Stimulated activated CD8-positive, alpha-beta memory T cell treated with anti-CD3 and anti-CD28 coated beads, Interleukin-15, amount 100 ng/mL, for 1 hour (primary cell): ENCODE data around the gene AFAP1.

Source experiments
- DNase-seq: peaks from one replicate; pipeline ENCODE4 v3.0.0-alpha.2; 2020; ENCODE audit warnings: low read depth

The AFAP1 gene

DNA sequence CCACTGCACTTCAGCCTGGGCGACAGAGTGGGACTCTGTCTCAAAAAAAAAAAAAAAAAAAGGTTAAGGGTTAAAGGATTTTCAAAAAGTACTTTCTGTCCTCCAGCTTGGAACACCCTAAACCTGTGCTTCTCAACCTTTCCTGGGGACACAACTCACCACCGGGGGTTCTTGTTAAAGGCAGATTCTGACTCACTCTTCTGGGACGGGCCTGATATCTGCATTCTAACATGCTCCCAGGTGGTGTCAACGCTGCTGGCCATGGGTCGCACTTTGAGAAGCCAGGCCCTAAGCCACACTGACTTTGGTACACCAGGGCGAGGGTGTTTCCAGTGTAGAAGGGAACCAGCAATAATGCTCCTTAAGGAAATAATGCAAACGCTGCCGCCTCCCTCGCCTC lies 46.1 kb downstream of the AFAP1 start:
- no peak for DNase-seq

DNA sequence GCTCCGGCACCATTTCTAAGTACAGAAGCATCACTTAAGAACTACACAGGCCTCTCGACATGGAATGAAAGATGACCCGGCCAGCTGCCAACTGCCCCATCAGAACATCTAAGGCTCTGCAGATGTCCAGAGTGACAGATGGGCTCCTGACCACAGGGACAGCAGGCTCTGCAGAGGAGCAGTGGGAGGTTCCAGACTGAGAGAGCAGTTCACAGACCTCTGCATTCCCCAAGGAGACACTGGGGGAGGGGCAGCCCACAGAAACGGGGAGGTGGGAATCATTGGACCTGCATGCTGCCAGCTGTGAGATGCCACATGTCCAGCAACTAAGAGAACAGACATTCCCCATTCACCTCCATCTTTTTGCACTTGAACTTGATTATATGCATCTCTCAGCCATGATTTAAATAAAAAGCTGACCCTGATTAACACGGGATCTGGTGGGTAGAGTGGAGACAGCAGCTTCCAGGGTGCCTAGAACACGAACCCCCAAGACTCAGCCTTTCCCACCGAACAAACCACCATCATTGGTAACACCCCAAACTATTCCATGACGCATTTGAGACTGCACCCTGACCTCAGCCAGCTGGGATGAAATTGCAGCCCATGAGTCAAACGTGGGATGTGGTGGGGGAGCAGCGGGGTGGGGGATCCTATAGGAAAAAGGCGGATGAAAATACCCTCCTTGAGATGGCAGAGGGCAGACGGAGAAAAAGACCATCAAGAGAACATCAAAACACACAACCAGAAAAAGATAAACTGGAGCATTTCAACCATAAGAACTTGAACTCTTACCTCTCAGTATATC lies 47.2 kb downstream of the AFAP1 start:
- DNase-seq: no peak

DNA sequence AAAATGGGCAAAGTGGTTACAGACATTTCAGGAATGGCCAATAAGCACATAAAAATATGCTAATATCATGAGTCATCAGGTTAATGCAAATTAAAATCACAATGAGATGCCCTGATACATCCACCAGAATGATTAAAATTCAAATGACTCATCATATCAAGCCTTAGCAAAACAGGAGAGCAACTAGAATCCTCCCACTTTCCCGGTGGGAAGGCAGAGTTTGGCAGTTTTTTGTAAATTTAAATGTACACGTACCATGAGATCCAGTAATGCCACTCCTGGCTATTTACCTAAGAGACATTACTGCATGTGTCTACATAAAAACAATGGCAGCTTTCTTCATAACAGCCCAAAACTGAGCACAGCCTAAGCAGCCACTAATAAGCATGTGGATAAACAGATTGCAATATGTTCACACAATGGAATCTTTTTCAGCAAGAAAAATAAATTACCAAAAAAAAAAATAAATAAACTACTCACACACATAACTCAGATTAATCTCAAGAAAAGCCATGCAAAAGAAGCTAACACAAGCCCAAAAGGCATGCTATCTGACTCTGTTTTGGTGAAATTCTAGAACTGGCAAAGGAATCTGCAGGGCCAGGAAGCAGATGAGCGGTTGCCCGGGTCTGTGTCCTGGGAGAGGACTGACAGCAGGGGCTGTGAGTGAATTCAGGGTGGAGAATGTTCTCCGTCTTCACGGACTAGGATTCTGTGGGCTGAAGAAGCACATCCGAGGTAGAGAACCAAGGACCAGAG lies 48.8 kb downstream of the AFAP1 start:
- no peak for DNase-seq

- DNase-seq: no peak
Observed at GRCh38 chr4:7887436-7887835, 52.2 kb downstream of the AFAP1 start.

DNA sequence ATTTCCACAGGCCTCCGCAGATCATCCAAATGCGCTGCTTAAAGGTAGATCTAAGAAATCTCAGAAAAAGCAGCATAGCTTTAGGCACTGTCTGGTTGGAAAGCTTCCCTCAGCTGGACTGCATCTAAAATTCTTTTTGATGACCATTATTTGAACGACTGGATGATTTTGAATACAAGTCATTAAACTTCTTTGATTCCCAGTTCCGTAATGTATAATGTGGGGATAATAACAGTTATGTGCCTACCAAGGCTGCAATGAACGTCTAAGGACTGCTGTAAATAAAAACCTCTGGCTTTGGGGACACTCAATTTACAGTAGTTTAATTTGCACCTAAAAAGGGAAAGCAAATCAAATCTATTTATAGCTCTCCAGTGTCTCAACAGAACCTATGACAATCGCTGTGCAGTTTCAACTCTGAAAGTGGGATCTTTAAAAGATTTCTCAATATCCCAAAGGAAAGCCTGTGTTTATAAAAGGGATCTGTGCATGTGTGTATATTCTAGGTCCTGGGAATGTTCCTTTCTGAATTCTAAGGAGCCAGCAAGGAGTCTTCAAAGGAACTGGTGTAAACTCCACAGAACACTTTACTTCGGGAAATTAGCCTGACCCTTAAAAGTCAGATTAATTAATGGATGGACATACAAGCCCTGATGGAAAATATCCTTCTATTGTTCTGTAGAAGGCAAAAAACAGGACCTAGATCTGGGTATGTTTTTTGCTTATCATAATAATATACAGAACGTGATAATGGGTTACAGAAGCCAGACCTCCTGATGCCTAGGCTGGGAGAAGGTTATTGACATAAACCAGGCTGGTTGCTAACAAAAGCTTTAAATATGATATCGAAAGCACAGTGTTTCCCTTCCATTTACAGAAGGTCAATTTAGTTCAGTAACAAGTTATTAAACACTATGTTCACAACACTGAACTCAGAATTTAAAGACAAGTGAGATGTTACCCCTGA lies 53.4 kb downstream of the AFAP1 start:
- DNase-seq: no peak

- no peak for DNase-seq
Observed at GRCh38 chr4:7885216-7886006, 54.2 kb downstream of the AFAP1 start.

DNA sequence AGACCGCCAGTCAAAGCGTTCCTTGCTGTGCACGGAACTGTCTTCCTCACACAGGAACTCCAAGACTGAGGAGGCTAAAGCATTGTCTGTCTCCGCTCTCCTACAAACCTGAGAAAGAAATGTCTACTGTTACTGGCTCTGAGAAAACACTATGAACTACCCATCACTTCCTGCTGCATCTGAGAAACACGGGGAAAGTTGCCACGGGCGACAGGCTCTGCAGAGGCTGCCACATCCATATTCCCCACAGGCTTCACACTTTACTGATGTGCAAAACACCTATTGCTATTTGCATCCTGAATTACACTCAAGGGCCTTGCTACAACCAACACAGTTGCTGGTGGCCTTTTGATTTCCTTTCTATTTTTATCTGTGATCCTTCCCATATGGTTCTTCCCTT lies 59.0 kb downstream of the AFAP1 start:
- no peak for DNase-seq

DNA sequence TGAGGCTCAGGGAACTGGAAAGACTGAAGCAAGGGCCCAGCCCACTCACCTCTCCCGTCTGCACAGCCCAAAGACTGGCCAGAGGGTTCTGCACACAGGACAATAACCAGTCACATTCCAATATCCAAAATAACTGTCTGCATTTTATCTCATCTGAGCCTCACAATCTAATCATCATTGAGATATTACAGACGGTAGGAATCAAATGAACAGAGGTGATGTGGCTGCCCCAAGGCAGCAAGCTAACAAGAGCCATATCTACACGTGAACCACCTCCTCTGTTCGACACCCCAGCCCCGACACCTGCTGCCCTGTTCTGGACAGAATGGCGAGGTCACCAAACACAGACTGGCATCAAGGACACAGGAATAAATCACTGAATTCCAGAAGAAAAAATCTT lies 60.5 kb downstream of the AFAP1 start:
- no peak for DNase-seq

DNA sequence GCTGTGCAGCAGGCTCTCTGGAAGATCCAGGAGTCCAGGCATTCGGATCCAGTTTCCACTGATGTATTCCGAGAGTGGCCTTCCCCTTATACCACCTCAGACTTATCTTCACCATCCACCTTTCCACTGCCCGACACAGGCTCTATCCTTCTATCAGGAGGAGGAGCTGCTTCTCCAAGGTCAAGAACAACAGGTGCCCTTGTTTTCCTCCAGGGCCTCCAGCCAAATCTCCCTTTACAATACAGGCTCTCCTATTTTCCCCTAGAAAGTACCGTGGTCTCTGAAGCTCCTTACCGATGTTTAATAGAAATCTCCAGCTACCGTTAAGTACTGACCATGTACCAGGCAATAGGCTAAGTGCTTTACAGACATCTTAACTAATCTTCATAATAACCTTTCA lies 61.3 kb downstream of the AFAP1 start:
- DNase-seq: no peak

DNA sequence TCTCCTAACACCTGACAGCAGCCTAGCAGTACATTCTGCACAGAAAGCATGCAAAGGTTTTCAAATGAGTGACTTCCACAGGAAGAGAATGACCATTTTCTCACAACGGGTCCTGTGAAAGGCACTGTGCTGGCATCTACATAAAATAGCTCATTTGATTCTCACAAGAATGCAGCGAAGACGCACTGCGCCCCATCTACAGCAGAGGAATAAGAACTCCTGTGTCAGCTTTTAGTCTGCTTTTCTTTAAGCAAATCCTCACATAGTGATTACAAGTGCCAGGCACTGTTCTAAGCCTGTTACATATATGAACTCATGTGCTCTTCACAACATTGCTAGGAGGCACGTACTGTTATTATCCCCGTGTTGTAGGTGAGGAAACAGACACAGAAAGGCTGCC lies 62.5 kb downstream of the AFAP1 start:
- DNase-seq: no peak

GRCh38 chr4:7876201-7876875 lies 63.3 kb downstream of the AFAP1 start:
- DNase-seq: peak; percentile 25

DNA sequence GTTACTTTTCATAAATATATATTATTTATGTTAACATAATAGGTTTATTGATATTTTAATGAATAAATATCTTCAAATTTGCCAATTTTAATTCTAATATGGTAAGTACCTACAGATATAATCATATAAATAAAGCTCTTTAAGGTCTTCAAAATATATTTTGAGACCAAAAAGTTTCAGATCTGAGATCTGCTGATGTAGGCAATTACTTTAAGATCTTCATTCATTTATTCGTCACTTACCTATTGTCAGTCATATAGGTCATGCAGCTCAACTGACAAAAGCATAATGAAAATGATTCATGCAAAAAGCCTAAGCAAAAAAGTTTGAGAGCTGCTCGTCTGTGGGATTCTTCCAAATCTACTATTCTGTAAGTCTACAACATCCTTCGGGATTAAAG lies 64.8 kb downstream of the AFAP1 start:
- no peak for DNase-seq

DNA sequence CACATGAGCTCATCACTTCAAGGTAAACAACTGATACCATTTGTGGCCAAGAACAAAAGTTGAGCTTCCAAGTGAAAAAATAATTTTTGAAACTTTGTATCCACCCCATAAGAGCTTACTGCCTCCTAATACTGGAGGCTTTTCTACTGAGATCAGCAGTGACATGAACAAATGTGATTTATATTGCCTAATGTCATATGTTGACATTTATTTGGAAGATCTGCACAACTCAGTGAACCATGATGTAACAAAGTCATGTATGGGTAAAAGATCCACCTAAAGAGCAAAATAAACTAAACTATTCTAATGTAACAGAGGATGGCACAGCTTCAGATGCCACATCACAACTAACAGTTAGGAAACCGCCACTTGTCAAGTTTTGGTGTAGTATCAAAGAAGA lies 65.8 kb downstream of the AFAP1 start:
- no peak for DNase-seq

- no peak for DNase-seq
Observed at GRCh38 chr4:7872264-7872771, 67.3 kb downstream of the AFAP1 start.

DNA sequence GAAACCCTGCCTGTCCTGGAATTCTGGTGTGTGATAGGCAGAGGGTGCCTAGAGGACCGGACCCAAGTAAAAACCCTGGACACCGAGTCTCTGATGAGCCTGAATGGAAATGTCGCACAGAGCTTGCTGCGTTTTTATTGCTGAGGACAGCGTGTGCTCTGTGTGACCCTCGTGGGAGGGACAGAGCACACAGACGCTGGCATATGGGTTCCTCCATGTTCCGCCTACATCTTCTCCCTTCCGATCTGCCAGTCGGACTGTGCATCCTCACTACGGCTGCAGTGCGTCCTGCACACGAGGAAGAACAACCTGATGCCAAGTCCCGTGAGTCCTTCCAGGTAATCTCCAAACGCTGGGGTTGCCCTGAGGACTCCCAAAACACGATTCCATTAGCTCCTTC lies 68.3 kb downstream of the AFAP1 start:
- no peak for DNase-seq

DNA sequence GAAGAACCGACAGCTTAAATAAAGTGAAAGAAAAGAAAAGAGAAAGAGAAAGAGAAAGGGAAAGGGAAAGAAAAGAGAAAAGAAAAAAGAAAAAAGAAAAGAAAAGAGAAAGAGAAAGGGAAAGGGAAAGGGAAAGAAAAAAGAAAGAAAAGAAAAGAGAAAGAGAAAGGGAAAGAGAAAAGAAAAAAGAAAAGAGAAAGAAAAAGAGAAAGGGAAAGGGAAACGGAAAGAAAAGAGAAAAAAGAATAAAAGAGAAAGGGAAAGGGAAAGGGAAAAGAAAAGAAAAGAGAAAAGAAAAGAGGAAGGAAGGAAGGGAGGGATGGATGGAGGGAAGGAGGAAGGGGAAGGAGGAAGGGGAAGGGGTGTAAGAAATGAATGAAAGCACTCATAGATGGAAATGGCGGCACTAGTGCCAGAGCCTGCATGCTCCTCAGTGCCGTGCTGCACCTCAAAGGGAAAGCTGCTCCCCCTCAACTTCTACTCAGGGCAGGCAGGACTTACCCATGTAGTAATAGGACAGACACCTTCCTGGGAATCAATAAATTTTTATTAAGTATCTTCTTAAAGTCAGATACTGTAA lies 70.7 kb downstream of the AFAP1 start:
- no peak for DNase-seq

DNA sequence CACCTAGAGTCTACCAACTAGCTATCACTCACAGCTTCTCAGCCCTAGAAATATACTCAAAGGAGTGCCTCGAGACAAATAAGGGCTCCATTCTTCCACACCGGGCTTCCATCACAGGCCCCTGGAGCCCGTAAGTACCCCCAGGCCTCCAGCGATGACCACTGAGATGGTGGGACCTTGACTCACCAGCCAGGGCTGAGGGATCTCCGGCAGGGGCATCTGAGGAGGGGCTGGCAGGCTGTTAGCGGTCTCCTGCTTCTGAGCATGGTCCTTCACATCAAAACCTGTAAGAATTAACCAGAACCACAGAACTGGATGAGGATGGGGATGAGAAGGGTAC lies 71.3 kb downstream of the AFAP1 start:
- no peak for DNase-seq

GRCh38 chr4:7867701-7868435 lies 71.8 kb downstream of the AFAP1 start:
- no peak for DNase-seq

GRCh38 chr4:7867191-7867590 lies 72.5 kb downstream of the AFAP1 start:
- no peak for DNase-seq

GRCh38 chr4:7865533-7865932 lies 74.1 kb downstream of the AFAP1 start:
- no peak for DNase-seq
